SK-N-SH (cell line): ENCODE results near the gene SAT1. TPM values are rescaled to one million over a fixed set of nuclear protein-coding genes. Genes with fewer than 3 reads are reported as not detected.

Source experiments
- CTCF ChIA-PET: fragments of 300-600, 350-600 bp; formaldehyde crosslinking; extraction: SDS; loops from one replicate; lab custom pipeline; 2021; lab: Yijun Ruan, JAX
- POLR2A ChIA-PET: fragments of 350-600 bp; sonication (Branson Sonifier 250); formaldehyde crosslinking; extraction: SDS; loops from one replicate; lab custom pipeline; 2020; ENCODE audit warnings: antibody characterized with exemption, inconsistent platforms; lab: Yijun Ruan, JAX
- DNase-seq: peaks from one replicate; pipeline ENCODE4 v3.0.0; 2012
- H2AFZ ChIP-seq: fragments of 200-600 bp; sonication (generic); 2 replicates; pipeline ENCODE4 v1.8.1; 2016; ENCODE audit warnings: antibody characterized with exemption, mild to moderate bottlenecking, low read depth
- H3F3A ChIP-seq: fragments of 200-600 bp; sonication (generic); replicated peaks from 2 replicates; pipeline ENCODE3; 2016; ENCODE audit warnings: antibody characterized with exemption, mild to moderate bottlenecking; ENCODE audit not compliant: insufficient read depth
- H3K27ac ChIP-seq, 2 experiments: fragments of 200-500 bp in 1 of 2; fragments of 200-600 bp in 1 of 2; sonication (Bioruptor generic) in 1 of 2; sonication (generic), shearing (Covaris generic) in 1 of 2; 2 replicates each; pipeline versions ENCODE4 v1.5.1 to v1.6.1; 2014 to 2016; ENCODE audit warnings: low read depth in 2 of 2, inconsistent platforms in 1 of 2, low read length in 1 of 2, mild to moderate bottlenecking in 1 of 2, mixed read lengths in 1 of 2
- H3K27me3 ChIP-seq: fragments of 200-600 bp; sonication (generic), shearing (Covaris generic); 2 replicates; pipeline ENCODE4 v1.6.1; 2016; ENCODE audit warnings: mixed run types; ENCODE audit not compliant: insufficient read depth
- H3K36me3 ChIP-seq, 2 experiments: fragments of 200-500 bp in 1 of 2; fragments of 200-600 bp in 1 of 2; sonication (Bioruptor generic) in 1 of 2; sonication (generic) in 1 of 2; replicated peaks in 1 of 2; 2 replicates each; pipeline versions ENCODE3 to v1.5.1; 2014 to 2016; ENCODE audit warnings: low read length in 1 of 2, mild to moderate bottlenecking in 1 of 2; ENCODE audit not compliant: insufficient read depth in 2 of 2, control insufficient read depth in 1 of 2
- H3K4me1 ChIP-seq, 2 experiments: fragments of 200-500 bp in 1 of 2; fragments of 200-600 bp in 1 of 2; sonication (Bioruptor generic) in 1 of 2; sonication (generic), shearing (Covaris generic) in 1 of 2; 2 replicates each; pipeline versions ENCODE4 v1.5.1 to v1.6.1; 2014 to 2016; ENCODE audit warnings: low read depth in 1 of 2, low read length in 1 of 2, mixed run types in 1 of 2; ENCODE audit not compliant: insufficient read depth in 2 of 2, control insufficient read depth in 1 of 2
- H3K4me2 ChIP-seq: fragments of 200-600 bp; sonication (generic), shearing (Covaris generic); 2 replicates; pipeline ENCODE4 v1.6.1; 2017; ENCODE audit warnings: mixed run types
- H3K4me3 ChIP-seq, 2 experiments: fragments of 200-500 bp in 1 of 2; fragments of 200-600 bp in 1 of 2; sonication (Bioruptor generic) in 1 of 2; sonication (generic), shearing (Covaris generic) in 1 of 2; 2 replicates each; pipeline versions ENCODE4 v1.5.1 to v1.8.1; 2014 to 2016; ENCODE audit warnings: low read depth in 2 of 2, inconsistent platforms in 1 of 2, low read length in 1 of 2, mild to moderate bottlenecking in 1 of 2, mixed read lengths in 1 of 2, moderate library complexity in 1 of 2
- H3K79me2 ChIP-seq: fragments of 200-600 bp; sonication (generic); 2 replicates; pipeline ENCODE4 v1.8.1; 2017; ENCODE audit warnings: mild to moderate bottlenecking; ENCODE audit not compliant: insufficient read depth
- H3K9ac ChIP-seq: fragments of 200-600 bp; sonication (generic); 2 replicates; pipeline ENCODE4 v1.6.1; 2017; ENCODE audit warnings: mixed run types
- H3K9me2 ChIP-seq: fragments of 200-600 bp; sonication (generic); 2 replicates; pipeline ENCODE4 v1.6.1; 2017; ENCODE audit warnings: mixed run types
- H3K9me3 ChIP-seq: fragments of 200-600 bp; sonication (generic); 2 replicates; pipeline ENCODE4 v1.6.1; 2017; ENCODE audit warnings: mixed run types, mild to moderate bottlenecking, moderate library complexity
- H4K20me1 ChIP-seq: fragments of 200-600 bp; sonication (generic); 2 replicates; pipeline ENCODE4 v1.6.1; 2017; ENCODE audit warnings: mild to moderate bottlenecking, mixed run types; ENCODE audit not compliant: insufficient read depth
- CHD2 ChIP-seq: fragments of 150-350 bp; IDR thresholded peaks from 2 replicates; pipeline ENCODE4 v1.6.1; 2018; ENCODE audit warnings: low read length; ENCODE audit not compliant: partially characterized antibody
- FOSL2 ChIP-seq: IDR thresholded peaks from 2 replicates; pipeline ENCODE4 v1.4.0; 2012; ENCODE audit warnings: low read depth, mild to moderate bottlenecking, moderate library complexity, borderline replicate concordance
- MXI1 ChIP-seq: IDR thresholded peaks from 2 replicates; pipeline ENCODE4 v1.6.1; 2012; ENCODE audit warnings: mild to moderate bottlenecking, low read depth, low read length, improper control_type of control experiment
- SMC3 ChIP-seq: IDR thresholded peaks from 2 replicates; pipeline ENCODE4 v1.6.1; 2012; ENCODE audit warnings: low read depth, low read length, improper control_type of control experiment
- TEAD4 ChIP-seq: IDR thresholded peaks from 2 replicates; pipeline ENCODE4 v1.4.0; 2012; ENCODE audit warnings: mild to moderate bottlenecking, borderline replicate concordance; ENCODE audit not compliant: insufficient read depth
- YY1 ChIP-seq: IDR thresholded peaks from 2 replicates; pipeline ENCODE4 v1.4.0; 2012; ENCODE audit warnings: low read depth, mild to moderate bottlenecking
- WGBS: methylation state at CpG from one replicate; pipeline ENCODE4 v1.1.6; 2017; ENCODE audit warnings: low lambda C conversion rate; 5-methylcytosine and 5-hydroxymethylcytosine counted together
- polyA plus RNA-seq, 3 experiments: library from polyadenylated mRNA; depleted of rRNA; stranded (reverse); fragments of >200 nt; gene quantifications; 2 replicates each; pipeline ENCODE4 v1.2.3, GENCODE V29; 2012
- TF ChIP-seq, protein P1 (sequence below): IDR thresholded peaks from 2 replicates; pipeline ENCODE4 v1.6.1; 2012; ENCODE audit warnings: mild to moderate bottlenecking, low read depth, low read length, moderate library complexity
- TF ChIP-seq, protein P2 (sequence below): IDR thresholded peaks from 2 replicates; pipeline ENCODE4 v1.4.0; 2012; ENCODE audit warnings: low read depth
- TF ChIP-seq, protein P3 (sequence below): fragments of 200-600 bp; sonication (generic); IDR thresholded peaks from 2 replicates; pipeline ENCODE4 v1.6.1; 2017; ENCODE audit warnings: antibody characterized with exemption, mild to moderate bottlenecking, moderate library complexity
- TF ChIP-seq, protein P4 (sequence below): IDR thresholded peaks from 2 replicates; pipeline ENCODE4 v1.4.0; 2012; ENCODE audit warnings: low read depth, borderline replicate concordance
- TF ChIP-seq, protein P5 (sequence below): fragments of 150-350 bp; IDR thresholded peaks from 2 replicates; pipeline ENCODE4 v1.6.1; 2016; ENCODE audit warnings: mild to moderate bottlenecking, low read depth, low read length

SAT1 gene
- polyA plus RNA-seq, 1 of the 3 experiments (the other 2 are of a cell fraction) = 131 TPM

DNA sequence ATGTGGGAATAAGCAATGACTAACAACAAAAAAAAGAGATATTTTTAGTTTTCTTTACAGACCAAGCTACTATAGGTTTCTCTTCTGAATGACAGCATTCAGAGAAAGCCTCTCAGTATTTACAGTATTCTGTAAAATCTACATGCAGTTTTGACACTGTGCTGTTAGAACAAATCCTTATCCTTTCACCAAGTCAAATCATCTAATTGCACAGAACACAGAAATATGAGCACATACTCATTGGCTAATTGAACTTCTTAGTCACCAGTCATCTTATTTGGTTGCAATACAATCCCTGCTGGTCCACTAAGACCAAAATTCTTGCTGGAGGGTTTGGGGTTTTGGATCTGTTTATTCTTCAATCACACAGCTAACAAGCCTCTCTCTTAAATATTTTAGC lies 45.6 kb upstream of the SAT1 start:
- TF ChIP-seq TEAD4 = no peak
- no peak for TF ChIP-seq FOSL2
- TF ChIP-seq, protein P1, sequence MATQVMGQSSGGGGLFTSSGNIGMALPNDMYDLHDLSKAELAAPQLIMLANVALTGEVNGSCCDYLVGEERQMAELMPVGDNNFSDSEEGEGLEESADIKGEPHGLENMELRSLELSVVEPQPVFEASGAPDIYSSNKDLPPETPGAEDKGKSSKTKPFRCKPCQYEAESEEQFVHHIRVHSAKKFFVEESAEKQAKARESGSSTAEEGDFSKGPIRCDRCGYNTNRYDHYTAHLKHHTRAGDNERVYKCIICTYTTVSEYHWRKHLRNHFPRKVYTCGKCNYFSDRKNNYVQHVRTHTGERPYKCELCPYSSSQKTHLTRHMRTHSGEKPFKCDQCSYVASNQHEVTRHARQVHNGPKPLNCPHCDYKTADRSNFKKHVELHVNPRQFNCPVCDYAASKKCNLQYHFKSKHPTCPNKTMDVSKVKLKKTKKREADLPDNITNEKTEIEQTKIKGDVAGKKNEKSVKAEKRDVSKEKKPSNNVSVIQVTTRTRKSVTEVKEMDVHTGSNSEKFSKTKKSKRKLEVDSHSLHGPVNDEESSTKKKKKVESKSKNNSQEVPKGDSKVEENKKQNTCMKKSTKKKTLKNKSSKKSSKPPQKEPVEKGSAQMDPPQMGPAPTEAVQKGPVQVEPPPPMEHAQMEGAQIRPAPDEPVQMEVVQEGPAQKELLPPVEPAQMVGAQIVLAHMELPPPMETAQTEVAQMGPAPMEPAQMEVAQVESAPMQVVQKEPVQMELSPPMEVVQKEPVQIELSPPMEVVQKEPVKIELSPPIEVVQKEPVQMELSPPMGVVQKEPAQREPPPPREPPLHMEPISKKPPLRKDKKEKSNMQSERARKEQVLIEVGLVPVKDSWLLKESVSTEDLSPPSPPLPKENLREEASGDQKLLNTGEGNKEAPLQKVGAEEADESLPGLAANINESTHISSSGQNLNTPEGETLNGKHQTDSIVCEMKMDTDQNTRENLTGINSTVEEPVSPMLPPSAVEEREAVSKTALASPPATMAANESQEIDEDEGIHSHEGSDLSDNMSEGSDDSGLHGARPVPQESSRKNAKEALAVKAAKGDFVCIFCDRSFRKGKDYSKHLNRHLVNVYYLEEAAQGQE = no peak
- TF ChIP-seq YY1 = no peak
- TF ChIP-seq, protein P2, sequence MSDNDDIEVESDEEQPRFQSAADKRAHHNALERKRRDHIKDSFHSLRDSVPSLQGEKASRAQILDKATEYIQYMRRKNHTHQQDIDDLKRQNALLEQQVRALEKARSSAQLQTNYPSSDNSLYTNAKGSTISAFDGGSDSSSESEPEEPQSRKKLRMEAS = no peak
- TF ChIP-seq, protein P3, sequence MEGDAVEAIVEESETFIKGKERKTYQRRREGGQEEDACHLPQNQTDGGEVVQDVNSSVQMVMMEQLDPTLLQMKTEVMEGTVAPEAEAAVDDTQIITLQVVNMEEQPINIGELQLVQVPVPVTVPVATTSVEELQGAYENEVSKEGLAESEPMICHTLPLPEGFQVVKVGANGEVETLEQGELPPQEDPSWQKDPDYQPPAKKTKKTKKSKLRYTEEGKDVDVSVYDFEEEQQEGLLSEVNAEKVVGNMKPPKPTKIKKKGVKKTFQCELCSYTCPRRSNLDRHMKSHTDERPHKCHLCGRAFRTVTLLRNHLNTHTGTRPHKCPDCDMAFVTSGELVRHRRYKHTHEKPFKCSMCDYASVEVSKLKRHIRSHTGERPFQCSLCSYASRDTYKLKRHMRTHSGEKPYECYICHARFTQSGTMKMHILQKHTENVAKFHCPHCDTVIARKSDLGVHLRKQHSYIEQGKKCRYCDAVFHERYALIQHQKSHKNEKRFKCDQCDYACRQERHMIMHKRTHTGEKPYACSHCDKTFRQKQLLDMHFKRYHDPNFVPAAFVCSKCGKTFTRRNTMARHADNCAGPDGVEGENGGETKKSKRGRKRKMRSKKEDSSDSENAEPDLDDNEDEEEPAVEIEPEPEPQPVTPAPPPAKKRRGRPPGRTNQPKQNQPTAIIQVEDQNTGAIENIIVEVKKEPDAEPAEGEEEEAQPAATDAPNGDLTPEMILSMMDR = no peak
- TF ChIP-seq, protein P4, sequence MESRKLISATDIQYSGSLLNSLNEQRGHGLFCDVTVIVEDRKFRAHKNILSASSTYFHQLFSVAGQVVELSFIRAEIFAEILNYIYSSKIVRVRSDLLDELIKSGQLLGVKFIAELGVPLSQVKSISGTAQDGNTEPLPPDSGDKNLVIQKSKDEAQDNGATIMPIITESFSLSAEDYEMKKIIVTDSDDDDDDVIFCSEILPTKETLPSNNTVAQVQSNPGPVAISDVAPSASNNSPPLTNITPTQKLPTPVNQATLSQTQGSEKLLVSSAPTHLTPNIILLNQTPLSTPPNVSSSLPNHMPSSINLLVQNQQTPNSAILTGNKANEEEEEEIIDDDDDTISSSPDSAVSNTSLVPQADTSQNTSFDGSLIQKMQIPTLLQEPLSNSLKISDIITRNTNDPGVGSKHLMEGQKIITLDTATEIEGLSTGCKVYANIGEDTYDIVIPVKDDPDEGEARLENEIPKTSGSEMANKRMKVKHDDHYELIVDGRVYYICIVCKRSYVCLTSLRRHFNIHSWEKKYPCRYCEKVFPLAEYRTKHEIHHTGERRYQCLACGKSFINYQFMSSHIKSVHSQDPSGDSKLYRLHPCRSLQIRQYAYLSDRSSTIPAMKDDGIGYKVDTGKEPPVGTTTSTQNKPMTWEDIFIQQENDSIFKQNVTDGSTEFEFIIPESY = no peak
- TF ChIP-seq, all 33 proteins: peak for 0
- Histone ChIP-seq H3K4me1 (no peaks in the 10 kb centered on the region), H3K36me3 (peaks cover 5 to 14% of the 10 kb centered on the region in 2 experiments), H3K4me2 (no peak overlapping the region), H3K9me3 (no peaks in the 10 kb centered on the region), H3K27ac (no peak overlapping the region), H3K4me3 (no peak overlapping the region), H3F3A (no peaks in the 10 kb centered on the region), H4K20me1 (peaks cover 43% of the 10 kb centered on the region), H3K27me3 (no peaks in the 10 kb centered on the region; the same call in 1 of the 2 replicates), H3K79me2 (peaks cover 97% of the 10 kb centered on the region), H3K9ac (no peak overlapping the region), H3K9me2 (no peaks in the 10 kb centered on the region), H2AFZ (no peak overlapping the region)
- POLR2A ChIA-PET = no interaction called here
- CTCF ChIA-PET = no interaction called here
- no peak for DNase-seq

DNA sequence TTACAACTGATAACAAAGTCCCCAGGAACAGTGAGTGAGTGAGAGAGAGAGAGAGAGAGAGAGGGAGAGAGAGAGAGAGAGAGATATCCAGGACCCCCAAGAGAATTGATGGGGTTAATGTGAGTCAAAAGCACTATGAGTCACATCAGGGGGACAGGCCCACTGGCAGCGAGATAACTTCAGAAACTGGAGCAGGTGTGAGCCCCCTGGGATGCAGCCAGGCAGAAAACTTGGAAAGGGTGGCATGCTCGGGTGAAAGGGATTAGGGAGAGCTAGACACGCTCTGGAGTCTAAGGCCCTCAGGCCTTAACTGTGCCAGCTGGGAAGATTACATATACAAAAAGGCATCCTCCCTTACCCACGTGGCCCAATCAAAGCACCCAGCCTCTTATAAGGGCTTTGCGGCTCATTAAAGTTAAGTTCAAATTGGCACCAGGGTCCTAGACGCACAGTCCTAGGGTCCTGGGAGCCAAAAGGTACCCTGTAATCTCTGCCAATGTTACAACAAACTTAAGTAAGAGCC lies 40.7 kb upstream of the SAT1 start:
- Histone ChIP-seq H3K27ac (peak overlapping the region; percentile 59 to 91; a peak in 3 of 4 replicates), H3K9me2 (no peaks in the 10 kb centered on the region), H2AFZ (no peak overlapping the region), H3K9me3 (no peaks in the 10 kb centered on the region), H3K4me2 (peak overlapping the region; percentile 59), H3K79me2 (peaks cover 57% of the 10 kb centered on the region), H3K4me1 (no peaks in the 10 kb centered on the region), H4K20me1 (peaks cover 19% of the 10 kb centered on the region), H3K9ac (peak overlapping the region; percentile 87), H3K27me3 (no peaks in the 10 kb centered on the region), H3K36me3 (no peaks in the 10 kb centered on the region), H3F3A (no peaks in the 10 kb centered on the region), H3K4me3 (peak overlapping the region; percentile 58 to 72)
- CTCF ChIA-PET = interaction anchor here (0.5 to 2.4 kb wide), 2 partner anchors 58 to 160 kb away, joined by 3 to 15 read pairs; no protein-coding TSS in a partner anchor
- peak; percentile 64 for DNase-seq
- WGBS = 6% methylated on average over 6 of the region's 6 CpGs
- POLR2A ChIA-PET = interaction anchor here (0.6 to 1.5 kb wide), 3 partner anchors 25 to 284 kb away, joined by 3 to 7 read pairs (median 3); no protein-coding TSS in a partner anchor
- TF ChIP-seq MXI1 = peak; percentile 57; the same call in 1 of the 2 replicates
- no peak for TF ChIP-seq YY1
- TF ChIP-seq, protein P2 = peak; percentile 50; the same call in 1 of the 2 replicates
- TF ChIP-seq CHD2 = no peak
- no peak for TF ChIP-seq SMC3
- TF ChIP-seq, protein P5, sequence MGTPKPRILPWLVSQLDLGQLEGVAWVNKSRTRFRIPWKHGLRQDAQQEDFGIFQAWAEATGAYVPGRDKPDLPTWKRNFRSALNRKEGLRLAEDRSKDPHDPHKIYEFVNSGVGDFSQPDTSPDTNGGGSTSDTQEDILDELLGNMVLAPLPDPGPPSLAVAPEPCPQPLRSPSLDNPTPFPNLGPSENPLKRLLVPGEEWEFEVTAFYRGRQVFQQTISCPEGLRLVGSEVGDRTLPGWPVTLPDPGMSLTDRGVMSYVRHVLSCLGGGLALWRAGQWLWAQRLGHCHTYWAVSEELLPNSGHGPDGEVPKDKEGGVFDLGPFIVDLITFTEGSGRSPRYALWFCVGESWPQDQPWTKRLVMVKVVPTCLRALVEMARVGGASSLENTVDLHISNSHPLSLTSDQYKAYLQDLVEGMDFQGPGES = no peak
- TF ChIP-seq, protein P3 = no peak
